GM21381 (cell line): Measurements from ENCODE around the gene KRT77.

Experiments
- ATAC-seq: cut with Tn5 transposase; IDR thresholded peaks from one replicate; pipeline ENCODE4 v1.9.1; 2021; ENCODE audit warnings: mild to moderate bottlenecking, moderate library complexity; ENCODE audit not compliant: unreplicated experiment

The KRT77 gene

DNA sequence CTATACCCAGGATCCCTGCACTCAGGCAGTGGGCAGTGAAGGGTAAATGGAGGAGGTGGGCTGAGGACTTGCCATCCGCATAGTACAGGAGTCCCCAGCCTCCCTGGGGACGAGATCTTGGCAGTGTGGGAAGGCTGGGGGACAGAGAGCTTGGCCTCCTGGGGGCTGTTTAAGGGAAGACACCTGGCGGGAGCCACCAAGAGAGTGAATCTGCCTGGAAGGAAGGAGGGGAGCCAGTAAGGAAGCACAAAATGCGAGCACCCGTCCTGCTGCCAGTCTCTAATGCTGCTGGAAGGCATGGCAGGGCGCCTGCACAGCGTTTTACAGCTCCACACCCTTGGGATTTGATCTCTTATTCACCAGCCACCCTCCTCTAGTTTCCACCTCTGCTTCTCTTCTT, 43.9 kb downstream of the KRT77 start:
- no peak for ATAC-seq

DNA sequence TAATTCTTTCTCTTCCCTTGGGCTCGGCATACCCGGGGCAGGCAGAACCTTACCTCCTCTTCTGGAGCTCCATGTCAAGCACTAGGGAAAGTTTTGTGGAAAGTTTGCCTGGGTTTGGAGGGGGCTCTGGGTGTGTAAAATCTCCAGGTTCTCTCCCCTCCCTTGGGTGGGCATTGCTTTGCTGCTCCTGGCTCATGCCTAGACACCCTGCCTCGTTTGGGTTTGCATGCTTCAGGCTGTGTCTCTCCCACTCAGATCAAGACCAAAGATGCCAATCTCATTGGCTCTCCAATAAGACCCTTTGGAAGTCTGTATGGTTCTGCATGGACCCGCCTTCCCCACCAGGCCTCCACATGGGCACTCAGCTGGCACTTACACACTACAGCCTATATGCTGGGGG, 45.1 kb downstream of the KRT77 start:
- no peak for ATAC-seq

DNA sequence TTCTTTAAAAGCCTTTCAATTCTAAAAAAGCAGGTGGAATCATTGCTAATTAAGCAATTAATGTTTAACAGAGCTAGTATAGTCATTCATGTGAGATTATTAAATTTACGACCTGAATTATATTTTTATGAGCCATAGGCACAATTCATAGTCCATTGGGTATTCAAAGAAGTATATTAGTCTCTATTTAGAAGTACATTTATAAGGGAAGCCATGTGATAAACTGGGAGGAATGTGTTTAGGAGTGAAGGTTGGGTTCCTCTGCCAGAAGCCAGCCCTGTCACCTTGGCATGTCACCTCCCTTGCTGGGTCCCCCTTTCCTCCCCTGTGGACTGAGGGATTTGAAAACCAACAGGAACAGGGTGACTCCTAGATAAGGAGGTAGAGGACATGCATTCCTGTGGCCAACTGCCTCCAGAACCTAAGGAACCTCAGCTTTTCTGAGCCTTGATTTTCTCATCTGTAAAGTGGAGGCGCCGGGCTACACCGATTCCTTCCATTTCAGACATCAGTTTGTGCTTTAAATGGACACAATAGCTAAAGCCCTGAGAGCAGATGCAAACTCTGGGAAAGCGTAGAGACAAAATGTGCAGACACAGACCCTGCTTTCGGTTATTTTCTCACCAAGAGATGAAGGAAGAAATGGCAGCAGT, 45.9 kb downstream of the KRT77 start:
- no peak for ATAC-seq

DNA sequence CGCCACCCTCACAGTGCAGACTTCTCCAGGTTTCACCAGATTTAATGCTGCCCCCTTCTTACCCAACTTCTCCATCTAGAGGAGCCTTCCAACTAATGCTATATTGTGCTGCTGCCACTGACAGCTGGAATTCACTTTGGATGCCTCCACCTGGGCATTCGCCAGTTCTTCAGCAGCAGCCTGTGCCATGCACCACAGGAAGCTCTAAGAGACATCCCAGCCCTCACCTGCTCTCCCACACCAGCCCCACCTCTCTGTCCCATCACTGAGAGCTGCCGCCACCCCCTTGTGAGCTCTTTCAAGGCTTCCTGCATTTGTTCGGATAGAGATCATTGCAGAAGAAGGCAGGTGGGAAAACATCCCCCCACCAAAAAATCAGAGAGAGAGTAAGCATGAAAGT, 46.7 kb downstream of the KRT77 start:
- ATAC-seq, result no peak

DNA sequence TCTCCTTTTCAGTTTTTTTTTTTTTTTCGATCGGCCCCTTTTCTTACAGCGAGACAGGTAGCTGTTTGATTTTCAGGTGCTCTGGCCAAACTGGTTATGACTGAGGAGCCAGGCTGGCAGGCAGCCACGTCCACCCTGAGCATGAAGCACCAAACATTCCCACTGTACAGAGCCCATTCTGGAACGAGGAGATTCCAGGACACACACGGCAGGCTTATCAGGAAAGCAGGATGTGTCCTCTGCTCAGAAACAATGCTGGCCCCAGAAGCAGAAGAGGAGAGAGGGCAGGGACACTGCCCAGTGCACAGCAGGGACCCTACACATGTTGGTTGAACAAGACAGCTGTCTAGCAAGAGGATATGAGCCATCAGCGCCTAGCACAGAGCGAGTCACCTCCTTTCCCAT, 47.6 kb downstream of the KRT77 start:
- ATAC-seq, result no peak

DNA sequence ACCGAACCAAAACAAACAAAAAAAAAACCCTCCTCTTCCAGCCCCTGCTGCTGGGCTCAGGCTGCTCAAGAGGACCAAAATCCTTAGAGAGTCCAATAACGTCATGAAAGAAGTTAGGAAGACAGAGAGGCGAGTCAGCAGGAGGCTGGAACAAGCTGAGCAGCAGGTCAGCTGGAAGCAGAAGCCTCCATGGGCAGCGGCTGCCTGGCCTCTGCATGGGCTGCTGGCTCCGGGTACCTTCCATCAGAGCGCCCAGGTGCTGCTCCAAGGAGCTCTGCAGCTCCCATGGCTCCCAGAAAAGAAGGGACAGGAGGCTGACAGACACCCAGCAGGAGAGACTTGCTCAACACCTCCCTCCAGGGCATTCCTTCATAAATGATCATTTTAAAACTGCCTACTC, 48.1 kb downstream of the KRT77 start:
- ATAC-seq, result no peak

DNA sequence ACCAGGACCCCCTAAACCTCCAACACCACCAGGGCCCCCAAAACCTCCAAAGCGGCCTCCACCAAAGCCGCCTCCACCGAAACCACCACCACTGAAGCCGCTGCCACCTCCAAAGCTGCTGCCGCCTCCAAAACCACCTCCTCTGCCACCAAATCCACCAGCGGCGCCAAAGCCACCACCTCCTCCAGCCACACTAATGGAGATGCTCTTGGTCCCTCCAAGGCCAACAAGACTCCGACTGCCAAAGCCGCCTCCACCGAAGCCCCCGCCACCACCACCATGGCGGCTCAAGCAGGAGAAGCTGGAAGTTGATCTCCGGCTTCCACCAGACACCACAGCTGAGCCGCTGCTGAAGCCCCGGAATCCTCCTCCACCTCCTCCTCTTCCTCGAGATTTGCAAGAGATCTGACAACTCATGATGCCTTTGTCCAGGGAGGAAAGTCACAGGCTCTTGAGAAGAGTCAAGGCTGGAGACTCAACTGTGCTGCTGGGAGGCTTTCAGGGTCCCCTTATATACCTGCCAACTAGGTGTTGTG, 51.5 kb downstream of the KRT77 start, which contains the start of gene KRT2:
Gene KRT2, minus strand, starts transcription at position 486 of the 536 bp plus-strand sequence. Its CDS starts 69 bp downstream, at position 417.
- ATAC-seq, result no peak

DNA sequence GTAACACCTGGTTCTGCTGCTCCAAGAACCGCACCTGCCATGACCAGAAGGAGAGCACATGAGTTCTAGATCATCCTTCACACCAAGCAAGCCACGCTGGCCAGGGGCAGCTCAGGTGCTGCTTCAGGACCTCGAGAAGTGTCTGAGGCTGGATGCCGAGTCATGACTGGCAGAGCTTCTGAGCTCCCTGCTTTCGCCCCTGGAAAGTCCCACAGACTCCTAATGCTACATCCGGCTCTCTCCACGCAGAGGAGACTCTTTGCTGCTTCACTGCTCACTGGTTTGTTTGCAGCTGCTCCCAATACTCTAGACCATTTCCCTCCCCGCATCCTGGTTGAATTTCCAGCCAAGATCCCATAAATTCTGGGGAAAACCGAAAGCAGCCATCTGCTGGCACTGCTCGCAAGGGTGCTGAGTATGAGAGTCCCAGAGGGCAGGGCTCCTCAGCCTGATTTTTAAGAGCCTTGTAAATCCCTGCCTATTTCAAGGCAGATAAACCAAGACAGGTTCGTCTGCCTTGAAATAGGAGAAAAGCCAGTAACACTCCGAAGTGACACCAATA, 52.7 kb downstream of the KRT77 start:
- ATAC-seq, result no peak

DNA sequence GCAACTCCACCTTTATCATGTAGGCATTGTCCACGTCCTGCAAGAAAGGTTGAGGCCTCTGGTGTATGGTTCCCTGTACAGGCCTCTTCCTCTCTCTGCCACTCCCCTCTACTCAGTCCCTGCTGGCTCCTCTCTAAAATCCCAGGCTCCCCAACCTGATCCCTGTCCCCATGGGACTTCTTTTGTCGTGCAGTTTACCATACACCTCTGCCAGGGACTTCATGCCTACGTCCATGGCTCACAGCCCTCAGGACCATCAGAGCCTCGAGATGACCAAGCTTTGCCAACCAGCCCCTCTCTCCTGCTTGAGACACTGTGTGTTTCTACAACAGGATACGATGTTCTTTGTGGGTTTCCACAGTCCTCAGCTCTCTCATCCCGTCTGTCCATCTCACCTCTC, 54.3 kb downstream of the KRT77 start:
- ATAC-seq, result no peak

DNA sequence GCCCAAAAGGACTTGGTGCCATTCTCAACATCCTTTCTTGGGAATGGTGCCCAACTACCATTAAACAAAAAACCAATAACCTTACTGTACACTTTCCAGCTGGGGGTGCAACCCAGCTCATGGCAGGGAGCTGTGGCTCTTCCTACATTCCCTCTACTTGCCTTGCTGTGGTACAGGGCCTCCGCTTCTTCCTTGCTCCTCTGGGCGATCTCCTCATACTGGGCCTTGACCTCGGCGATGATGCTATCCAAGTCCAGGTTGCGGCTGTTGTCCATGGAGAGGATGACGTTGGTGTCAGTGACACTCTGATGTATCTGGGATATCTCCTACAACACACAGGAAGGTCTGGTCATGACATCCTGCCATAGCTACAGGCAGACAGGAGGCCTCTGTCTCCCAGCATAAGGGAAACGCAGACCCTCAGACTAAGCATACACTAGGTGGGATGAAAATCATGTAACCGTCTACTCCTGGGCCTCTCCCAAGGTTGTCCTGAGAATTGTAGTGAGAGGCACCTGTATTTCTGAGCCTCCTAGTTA, 55.2 kb downstream of the KRT77 start:
- no peak for ATAC-seq

DNA sequence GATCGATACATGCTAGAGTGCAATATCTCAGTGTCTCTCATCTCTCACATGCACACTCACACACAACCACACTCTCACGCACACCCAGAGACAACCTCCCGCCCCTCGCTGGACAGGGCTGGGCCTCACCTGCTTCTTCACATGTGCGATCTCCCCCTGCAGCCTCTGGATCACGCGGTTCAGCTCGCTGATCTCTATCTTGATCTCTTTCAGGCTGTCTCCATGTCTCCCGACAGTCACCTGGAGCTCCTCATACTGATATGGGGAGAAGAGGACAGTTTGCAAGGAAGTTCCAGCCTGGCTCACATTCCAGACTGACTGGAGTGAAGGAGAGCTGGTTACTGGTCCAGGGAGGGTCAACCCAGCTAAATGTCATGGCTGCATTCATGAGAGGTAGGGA, 55.7 kb downstream of the KRT77 start:
- ATAC-seq, result no peak

DNA sequence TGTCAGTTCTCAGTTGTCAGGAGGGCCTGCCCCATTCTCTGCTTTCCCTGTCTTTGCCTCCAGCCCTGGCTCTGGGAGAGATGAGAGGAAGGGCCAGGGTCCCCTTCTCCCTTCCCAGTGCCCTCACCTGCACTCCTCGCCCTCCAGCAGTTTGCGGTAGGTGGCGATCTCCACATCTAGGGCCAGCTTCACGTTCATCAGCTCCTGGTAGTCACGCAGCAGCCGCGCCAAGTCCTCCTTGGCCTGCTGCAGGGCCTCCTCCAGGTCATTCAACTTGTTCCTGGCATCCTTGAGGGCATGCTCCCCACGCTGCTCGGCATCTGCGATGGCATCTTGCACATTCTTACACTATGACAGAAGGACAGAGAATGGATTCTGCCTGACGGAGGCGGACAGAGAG, 56.7 kb downstream of the KRT77 start:
- no peak for ATAC-seq

DNA sequence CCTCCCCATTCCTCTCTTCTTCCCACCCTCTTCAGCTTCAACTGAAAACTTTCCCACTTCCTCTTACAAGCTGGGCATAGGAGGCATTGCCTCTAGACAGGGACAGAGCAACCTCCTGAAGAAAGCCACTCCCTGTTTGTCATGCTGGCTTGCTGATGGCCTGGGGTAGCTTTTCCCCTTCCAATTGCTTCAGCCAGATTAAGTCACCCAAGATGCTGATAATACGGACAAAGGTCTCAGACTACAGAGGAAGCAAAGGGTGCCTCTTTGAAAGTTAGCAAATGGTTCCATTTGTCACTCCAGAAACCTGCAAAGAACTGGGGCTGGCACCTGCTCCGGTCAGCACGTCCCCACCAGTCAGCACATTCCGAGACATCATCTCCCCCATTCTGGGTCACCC, 57.3 kb downstream of the KRT77 start:
- no peak for ATAC-seq

DNA sequence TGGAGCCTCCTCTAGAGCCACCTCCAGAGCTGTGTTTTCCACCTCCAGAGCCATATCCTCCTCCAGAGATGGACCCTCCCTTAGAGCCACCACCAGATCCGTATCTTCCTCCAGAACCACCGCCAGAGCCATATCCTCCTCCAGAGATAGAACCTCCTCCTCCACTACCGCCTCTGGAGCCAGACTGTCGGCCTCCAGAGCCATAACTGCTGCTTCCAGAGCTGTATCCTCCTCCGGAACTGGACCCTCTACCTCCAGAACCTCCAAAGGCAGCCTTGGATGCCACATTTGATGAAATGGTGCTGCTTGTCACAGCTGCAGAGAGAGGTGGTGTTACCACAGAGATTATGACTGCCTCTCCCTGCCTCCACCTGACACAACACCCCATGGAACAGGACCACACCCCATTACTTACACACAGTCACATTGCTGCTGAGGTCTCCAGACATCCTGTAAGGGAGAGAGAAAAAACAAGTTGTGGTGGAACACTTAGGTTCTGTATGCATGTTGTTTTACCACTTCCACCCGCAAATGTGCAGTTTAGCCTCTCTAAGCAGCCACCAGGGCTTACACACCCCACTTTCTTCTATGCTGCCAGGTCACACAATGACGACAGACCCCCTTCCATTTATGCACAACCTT, 58.1 kb downstream of the KRT77 start:
- ATAC-seq, result no peak

DNA sequence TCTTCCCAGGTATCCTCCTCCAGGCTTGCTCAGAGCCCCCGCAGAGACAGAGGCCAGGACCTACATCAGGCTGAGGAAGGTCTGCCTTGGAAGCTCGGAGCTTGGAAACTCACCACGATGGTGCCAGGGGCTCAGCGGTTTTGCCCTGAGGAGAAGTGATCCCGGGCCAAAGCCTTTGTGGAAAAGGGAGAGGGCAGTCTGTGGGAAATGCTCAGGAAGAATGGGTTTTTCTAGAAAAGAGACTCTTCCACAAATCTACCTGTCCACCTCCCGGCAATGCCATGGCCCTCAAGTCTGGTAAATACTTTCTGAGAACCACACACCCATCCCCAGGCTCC, 59.3 kb downstream of the KRT77 start:
- no peak for ATAC-seq

DNA sequence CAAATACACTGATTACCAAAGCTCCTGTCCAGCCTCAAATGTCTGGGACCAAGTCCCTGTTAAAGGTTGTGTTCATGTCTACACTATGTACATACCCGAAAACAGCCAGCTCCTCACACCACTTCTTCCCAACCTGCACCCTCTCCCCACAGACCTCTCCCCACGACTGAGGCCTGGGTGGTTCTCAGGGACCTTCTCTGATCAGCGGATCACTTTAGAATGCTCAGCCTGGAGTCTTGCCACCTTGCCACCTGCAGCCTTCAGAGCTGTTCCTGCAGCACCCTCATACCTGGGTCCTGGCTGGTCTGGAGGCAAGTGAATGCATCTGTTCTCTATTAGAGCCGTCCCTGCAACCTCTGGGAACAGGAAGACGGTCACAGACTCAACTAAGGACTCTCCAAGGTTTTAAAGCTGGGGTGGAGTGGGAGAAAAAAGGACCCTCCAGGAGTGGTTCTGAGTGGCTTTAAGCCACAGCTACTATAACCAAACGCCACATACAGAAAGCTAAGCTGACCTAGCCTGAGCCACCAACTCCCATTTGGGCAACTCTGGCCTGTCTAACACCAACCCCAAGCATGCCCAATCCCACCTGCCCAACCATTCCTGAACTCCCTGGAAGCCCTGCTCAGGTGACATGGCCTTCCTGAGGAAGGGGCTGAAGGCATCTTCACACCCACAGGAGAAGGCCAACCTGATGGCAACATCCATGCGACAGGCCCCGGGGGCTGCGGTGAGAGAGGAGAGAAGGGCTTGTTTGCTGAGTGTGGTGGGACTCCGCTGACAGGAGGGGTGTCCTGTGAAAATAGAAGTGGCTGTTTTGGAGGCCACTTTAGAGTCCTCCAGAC, 59.9 kb downstream of the KRT77 start:
- ATAC-seq, result no peak

DNA sequence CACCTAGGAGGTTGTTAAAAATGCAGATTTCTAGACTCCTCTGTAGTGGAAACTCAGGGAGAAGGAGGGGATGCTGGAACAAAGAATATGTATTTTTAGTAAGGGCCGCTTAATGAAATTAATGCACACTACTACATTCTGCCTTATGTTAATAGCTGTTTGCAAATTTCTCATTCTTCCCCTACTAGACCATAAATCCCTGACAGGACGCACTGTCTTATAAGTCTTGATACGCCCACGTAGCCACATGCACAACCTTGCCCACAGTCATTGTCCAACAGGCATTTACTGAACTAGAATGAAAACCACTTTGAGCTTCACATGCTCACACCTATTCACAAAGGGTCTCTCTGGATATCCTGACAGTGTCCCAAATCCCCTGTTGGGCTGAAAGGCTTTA, 61.9 kb downstream of the KRT77 start:
- no peak for ATAC-seq
